VCaP (cell line): ENCODE results near the gene ADGRL2.

ENCODE experiments used
- H3K27ac ChIP-seq: fragments of 450-650 bp; 2 replicates; pipeline ENCODE4 v1.5.1; 2017
- TF ChIP-seq, protein P1 (sequence below): fragments of 450-650 bp; conservative IDR thresholded peaks from 2 replicates; pipeline ENCODE4 v1.5.1; 2017; ENCODE audit warnings: mild to moderate bottlenecking, moderate library complexity

Gene ADGRL2

DNA sequence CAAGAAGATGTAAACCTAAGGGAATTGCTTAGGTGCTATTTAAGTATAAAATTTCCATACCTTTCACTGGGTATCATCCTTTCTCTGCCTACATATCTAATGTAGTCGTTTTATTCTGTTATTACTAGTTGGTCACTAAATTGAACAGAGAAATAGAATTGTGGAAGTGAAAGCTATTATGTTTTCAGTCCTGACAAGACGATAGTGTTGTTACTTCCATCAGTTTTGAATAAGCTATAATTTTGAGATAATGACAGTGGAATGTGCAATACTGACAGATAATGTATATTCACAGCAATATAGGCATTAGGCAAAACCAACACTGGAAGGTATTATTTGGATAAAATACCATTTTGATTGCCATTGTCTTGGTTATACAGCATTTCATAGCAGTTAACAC, 181.8 kb downstream of the ADGRL2 start:
- no peak overlapping the region for H3K27ac ChIP-seq
- TF ChIP-seq, protein P1, sequence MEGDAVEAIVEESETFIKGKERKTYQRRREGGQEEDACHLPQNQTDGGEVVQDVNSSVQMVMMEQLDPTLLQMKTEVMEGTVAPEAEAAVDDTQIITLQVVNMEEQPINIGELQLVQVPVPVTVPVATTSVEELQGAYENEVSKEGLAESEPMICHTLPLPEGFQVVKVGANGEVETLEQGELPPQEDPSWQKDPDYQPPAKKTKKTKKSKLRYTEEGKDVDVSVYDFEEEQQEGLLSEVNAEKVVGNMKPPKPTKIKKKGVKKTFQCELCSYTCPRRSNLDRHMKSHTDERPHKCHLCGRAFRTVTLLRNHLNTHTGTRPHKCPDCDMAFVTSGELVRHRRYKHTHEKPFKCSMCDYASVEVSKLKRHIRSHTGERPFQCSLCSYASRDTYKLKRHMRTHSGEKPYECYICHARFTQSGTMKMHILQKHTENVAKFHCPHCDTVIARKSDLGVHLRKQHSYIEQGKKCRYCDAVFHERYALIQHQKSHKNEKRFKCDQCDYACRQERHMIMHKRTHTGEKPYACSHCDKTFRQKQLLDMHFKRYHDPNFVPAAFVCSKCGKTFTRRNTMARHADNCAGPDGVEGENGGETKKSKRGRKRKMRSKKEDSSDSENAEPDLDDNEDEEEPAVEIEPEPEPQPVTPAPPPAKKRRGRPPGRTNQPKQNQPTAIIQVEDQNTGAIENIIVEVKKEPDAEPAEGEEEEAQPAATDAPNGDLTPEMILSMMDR = no peak

DNA sequence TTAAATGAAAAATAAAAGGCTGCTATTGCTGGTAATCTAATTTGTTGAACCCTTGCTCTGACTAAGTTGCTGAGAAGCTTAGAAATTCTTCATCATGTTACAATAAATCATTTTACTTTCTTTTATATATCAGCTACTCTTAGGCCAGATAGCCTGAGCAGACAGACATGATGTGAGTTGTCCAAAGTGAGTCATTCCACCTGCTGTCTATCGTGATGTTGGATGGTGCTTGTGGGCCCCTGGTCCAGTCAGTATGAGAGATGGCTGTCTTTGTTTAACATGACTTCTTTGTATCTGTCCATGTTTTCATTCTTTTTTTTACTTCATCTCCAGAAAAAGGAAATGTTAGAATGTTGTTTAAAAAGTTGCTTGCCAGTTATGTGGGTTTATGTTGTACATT, 188.8 kb downstream of the ADGRL2 start:
- TF ChIP-seq, protein P1 = no peak
- H3K27ac ChIP-seq = no peak overlapping the region

DNA sequence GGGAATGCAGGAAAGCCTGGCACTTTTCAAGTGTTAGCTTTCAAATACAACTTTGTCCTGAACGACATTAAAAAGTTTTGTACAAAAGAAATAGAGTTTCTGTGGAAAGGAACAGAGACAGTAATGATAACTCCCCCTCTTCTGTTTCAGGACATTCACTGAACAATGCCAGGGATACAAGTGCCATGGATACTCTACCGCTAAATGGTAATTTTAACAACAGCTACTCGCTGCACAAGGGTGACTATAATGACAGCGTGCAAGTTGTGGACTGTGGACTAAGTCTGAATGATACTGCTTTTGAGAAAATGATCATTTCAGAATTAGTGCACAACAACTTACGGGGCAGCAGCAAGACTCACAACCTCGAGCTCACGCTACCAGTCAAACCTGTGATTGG, 189.5 kb downstream of the ADGRL2 start:
- TF ChIP-seq, protein P1 = no peak
- H3K27ac ChIP-seq = no peak overlapping the region

DNA sequence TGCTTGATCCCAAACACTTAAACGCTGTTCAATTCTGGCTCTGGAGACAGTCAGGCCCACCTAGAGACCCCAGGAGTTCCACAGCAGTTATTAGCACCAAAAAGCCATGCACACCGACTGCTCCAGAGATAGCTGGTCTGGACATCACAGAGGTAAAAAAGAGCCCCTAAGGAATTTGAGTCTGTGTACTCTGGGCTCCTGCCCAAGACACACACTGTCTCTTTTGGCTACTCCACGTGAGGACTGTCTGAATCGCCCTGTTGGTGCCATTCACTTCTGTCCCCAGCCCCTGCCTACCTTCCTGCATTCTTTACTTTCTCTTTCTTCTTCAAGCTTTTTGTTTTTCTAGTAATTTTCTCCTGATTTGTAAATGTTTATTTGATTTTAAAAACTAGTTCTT, 197.4 kb downstream of the ADGRL2 start:
- peak overlapping the region; percentile 27; the same call in 1 of the 2 replicates for H3K27ac ChIP-seq
- TF ChIP-seq, protein P1 = no peak

DNA sequence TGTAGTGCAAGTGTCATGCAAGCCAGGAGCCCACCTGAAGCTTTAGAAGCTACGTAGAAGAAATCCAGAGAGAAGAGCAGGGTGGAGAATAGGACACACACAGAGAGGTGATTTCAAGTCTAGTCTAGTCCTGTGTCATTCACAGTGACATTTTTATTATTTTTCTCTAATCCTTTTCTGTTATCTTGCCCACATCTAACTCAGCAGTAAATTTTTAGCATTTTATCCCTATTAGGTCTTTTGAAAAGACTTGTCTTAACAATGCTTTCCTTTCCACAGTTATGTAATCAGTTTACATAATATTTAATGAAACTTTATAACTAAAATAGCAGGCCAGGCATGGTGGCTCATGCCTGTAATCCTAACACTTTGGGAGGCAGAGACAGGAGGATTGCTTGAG, 198.6 kb downstream of the ADGRL2 start:
- TF ChIP-seq, protein P1 = no peak

DNA sequence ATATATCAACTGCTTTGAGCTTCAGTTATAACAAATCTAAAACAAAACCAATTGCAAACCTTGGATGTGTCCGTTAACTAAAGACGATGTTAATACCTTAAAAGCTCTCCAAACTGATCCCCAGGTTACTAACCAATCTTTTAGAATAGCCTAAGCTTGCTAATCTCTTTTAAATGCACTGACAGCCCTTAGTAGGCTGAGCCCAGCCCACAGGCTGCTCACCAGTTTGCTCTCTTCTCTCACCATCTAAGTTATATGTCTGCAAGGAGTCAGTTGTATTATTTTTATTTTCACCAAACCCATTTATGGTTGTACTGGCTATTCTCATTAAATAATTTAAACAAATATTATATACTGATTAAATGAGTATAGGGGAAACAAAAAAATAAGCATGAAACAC, 199.5 kb downstream of the ADGRL2 start:
- TF ChIP-seq, protein P1 = no peak
- no peak overlapping the region for H3K27ac ChIP-seq

More for the DNA sequence above, 198.6 kb downstream of the ADGRL2 start:
- H3K27ac ChIP-seq = no peak overlapping the region

DNA sequence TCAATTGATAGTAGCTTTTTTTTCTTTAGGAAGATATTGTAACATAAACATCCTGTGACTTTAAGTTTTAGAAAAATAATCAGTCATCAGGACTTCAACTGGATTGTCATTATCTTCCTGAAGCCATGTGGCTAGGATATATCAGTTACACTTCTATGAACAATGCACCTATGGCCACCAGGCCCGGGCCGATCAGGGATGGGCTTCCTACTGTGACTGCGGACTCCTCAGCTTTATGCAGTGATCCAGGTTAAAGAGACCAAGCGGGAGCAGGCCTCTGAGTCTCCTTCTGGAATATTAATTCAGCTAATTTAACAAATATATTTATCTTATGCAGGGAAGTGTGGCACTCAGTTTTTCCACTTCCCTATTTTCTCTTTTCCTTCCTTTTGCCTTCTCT, 200.6 kb downstream of the ADGRL2 start:
- no peak overlapping the region for H3K27ac ChIP-seq
- TF ChIP-seq, protein P1 = no peak

DNA sequence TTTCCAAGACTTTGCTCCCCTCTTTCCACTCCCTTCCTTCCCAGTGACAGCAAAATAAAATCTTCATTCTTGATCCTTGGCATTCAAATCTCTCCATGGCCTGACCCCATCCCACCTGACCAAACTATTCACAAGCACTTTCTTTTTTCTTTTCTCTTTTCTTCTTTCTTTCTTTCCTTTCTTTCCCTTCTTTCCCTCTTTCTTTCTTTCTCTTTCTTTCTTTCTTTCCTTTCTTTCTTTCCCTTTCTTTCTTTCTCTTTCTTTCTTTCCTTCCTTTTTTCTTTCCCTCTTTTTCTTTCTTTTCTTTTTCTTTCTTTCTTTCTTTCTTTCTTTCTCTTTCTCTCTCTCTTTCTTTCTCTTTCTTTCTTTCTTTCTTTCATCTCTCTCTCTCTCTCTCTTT, 207.1 kb downstream of the ADGRL2 start:
- H3K27ac ChIP-seq = no peak overlapping the region
- TF ChIP-seq, protein P1 = no peak
